Heart right ventricle (tissue), 16 donors: ENCODE measurements around the gene RRAD. TPM values are rescaled to one million over a fixed set of nuclear protein-coding genes. Genes with fewer than 3 reads are reported as not detected.
A peak's percentile ranks its signal among the peaks of the same experiment; 100 is the strongest.

Experiments
- ATAC-seq, 8 donors: fragments of 200-7000 bp; cut with Tn5 transposase; one replicate each; pipeline ENCODE4 v1.9.1; 2020; ENCODE audit warnings: mild to moderate bottlenecking in 8 of 8, moderate library complexity in 8 of 8, moderate number of reproducible peaks in 1 of 8
- DNase-seq, 2 donors: peaks; one replicate each; pipeline ENCODE4 v3.0.0-alpha.2; 2020
- H3K27ac ChIP-seq, 10 donors: fragments of 200-600 bp; sonication (generic) in 2 of 10; one replicate each; pipeline versions ENCODE4 v1.5.0 to v1.8.0; 2020 to 2022; ENCODE audit warnings: mild to moderate bottlenecking in 3 of 10
- H3K27me3 ChIP-seq, 7 donors: fragments of 200-600 bp; one replicate each; pipeline ENCODE4 v1.8.0; 2021 to 2022; ENCODE audit warnings: mild to moderate bottlenecking in 2 of 7
- H3K36me3 ChIP-seq, 9 donors: fragments of 200-600 bp; sonication (generic) in 1 of 9; one replicate each; pipeline versions ENCODE4 v1.5.0 to v1.8.0; 2020 to 2022; ENCODE audit warnings: mild to moderate bottlenecking in 2 of 9
- H3K4me1 ChIP-seq, 9 donors: fragments of 200-600 bp; sonication (generic) in 1 of 9; one replicate each; pipeline versions ENCODE4 v1.5.0 to v1.8.0; 2020 to 2022; ENCODE audit warnings: mild to moderate bottlenecking in 4 of 9
- H3K4me3 ChIP-seq, 10 donors: fragments of 200-600 bp; sonication (generic) in 2 of 10; one replicate each; pipeline versions ENCODE4 v1.5.0 to v1.8.0; 2020 to 2022; ENCODE audit warnings: mild to moderate bottlenecking in 7 of 10, moderate library complexity in 2 of 10
- H3K9me3 ChIP-seq, 11 donors: fragments of 200-600 bp in 10 of 11; sonication (generic) in 2 of 11; one replicate each; pipeline versions ENCODE4 v1.5.0 to v1.8.0; 2013 to 2022; ENCODE audit warnings: mild to moderate bottlenecking in 2 of 11, control low read depth in 1 of 11, moderate library complexity in 1 of 11
- CTCF ChIP-seq, 9 donors: fragments of 200-600 bp; sonication (generic) in 2 of 9; IDR thresholded peaks; one replicate each; pipeline versions ENCODE4 v1.5.0 to v1.8.0; 2021 to 2022; ENCODE audit warnings: antibody characterized with exemption in 9 of 9, mild to moderate bottlenecking in 5 of 9, moderate library complexity in 1 of 9
- WGBS, 2 donors: extraction: QIAGEN DNeasy Blood & Tissue Kit; methylation state at CpG; one replicate each; pipeline ENCODE4 v1.1.7; 2013; ENCODE audit warnings: inconsistent platforms in 1 of 2; 5-methylcytosine and 5-hydroxymethylcytosine counted together
- intact Hi-C, 10 donors: fragments of 100-400 bp; cut with DNase I; formaldehyde crosslinking; loops; one replicate each; pipeline versions ENCODE4 v1.11.1 to v1.14.2; 2022
- polyA plus RNA-seq, 2 donors: library from polyadenylated mRNA; stranded (reverse); fragments of 200-250 nt; gene quantifications; one replicate each; pipeline ENCODE4 v1.2.3, GENCODE V29; 2013
- total RNA-seq, 10 donors: library from RNA; stranded (reverse); fragmentation: NEBNext Ultra II Directional in 3 of 10; extraction: Animal tissue kit (Norgen Biotek cat#: 25700) in 3 of 10; gene quantifications; one replicate each; pipeline versions ENCODE4 v1.2.1 to v1.2.4, GENCODE V29; 2021 to 2023
- donor health status: Arrhythmogenic right ventricular cardiomyopathy.
- donor health status: ischemic (EF 13 %, LVEDD 7.1; RV severe dilation, severe dysfunction).
- donor health status: healthy with polysubstance abuse.
- donor health status: DM: no; HTN: yes; CAD: no.
- donor health status: DM: no; HTN: no; CAD: no.
- donor health status: ischemic (EF 25% LVEDD 6.9; RV normal size, moderate dysfunction).
- donor health status: ischemic (EF 25% LVEDD 5.7; RV mildly dilated, moderate dysfunction).
- donor health status: healthy.
- donor health status: DM: yes; HTN: yes; CAD: no.
- donor health status: Ischemic cardiomyopathy.
- donor health status: ischemic (EF 35%, LVEDD 5.7; RV mildly dilated, moderate dysfunction).
- donor health status: nonischemic (EF 11% LVEDD 7.7; RV severe dilation, severe dysfunction).
- donor health status: DM: yes; HTN: yes; CAD: no.
- donor health status: PGD.
- donor health status: ischemic (EF 29% LVEDD 5.4; RV normal size, mild dysfunction).
- donor health status: nonischemic (EF 23%, LVEDD 6.1; RV moderate dilation, normal function).

The RRAD gene
- total and polyA plus RNA-seq, 12 donors, result 48.4 to 1,227 (median 122) TPM

GRCh38 chr16:66950437-66950836 lies 25.1 kb upstream of the RRAD start:
- no peak for ATAC-seq
- intact Hi-C loops, result loop anchor here in 2 of 10 donors (10.0 kb wide), 2 partner anchors 56 to 234 kb away; partner anchors contain the start of gene MATCAP1 (in 1 of the 2)

GRCh38 chr16:66949472-66949871 lies 24.1 kb upstream of the RRAD start:
- intact Hi-C loops, result loop anchor here in 2 of 10 donors (5.0 kb wide), 1 partner anchor 52 kb away; no protein-coding TSS in a partner anchor
- 66 to 74% methylated on average over 6 of the region's 6 CpGs for WGBS, 2 donors
- peaks cover 0 to 6% (median 0%) of the 10 kb centered on the region in 11 donors for H3K9me3 ChIP-seq
- ATAC-seq (no peak), DNase-seq (no peak)
- H3K27me3 ChIP-seq, result peaks cover 0 to 58% (median 17%) of the 10 kb centered on the region in 7 donors
- H3K4me3 ChIP-seq, result no peak overlapping the region
- no peaks in the 10 kb centered on the region for H3K36me3 ChIP-seq
- H3K4me1 ChIP-seq, result peaks cover 0 to 26% (median 16%) of the 10 kb centered on the region in 9 donors
- no peak for TF ChIP-seq CTCF (IDR thresholded peaks at IDR 0.05)
- H3K27ac ChIP-seq, result no peak overlapping the region

More at GRCh38 chr16:66950437-66950836, 25.1 kb upstream of the RRAD start:
- no peaks in the 10 kb centered on the region for H3K36me3 ChIP-seq
- WGBS, 2 donors, result 86 to 91% methylated on average over 2 of the region's 2 CpGs
- H3K4me1 ChIP-seq, result peaks cover 0 to 26% (median 16%) of the 10 kb centered on the region in 9 donors
- H3K27me3 ChIP-seq, result peaks cover 0 to 58% (median 17%) of the 10 kb centered on the region in 7 donors
- no peak overlapping the region for H3K27ac ChIP-seq
- peaks cover 0 to 6% (median 0%) of the 10 kb centered on the region in 11 donors for H3K9me3 ChIP-seq
- no peak for TF ChIP-seq CTCF (IDR thresholded peaks at IDR 0.05)
- no peak overlapping the region for H3K4me3 ChIP-seq
- no peak for DNase-seq

GRCh38 chr16:66948837-66949225 lies 23.5 kb upstream of the RRAD start:
- ATAC-seq (peak in 3 of 8 donors; percentile 2 to 4 (median 2)), DNase-seq (no peak)
- Histone ChIP-seq H3K27me3 (peaks cover 0 to 55% (median 17%) of the 10 kb centered on the region in 7 donors), H3K27ac (no peak overlapping the region), H3K4me3 (peak overlapping the region in 9 of 10 donors; percentile 35 to 74 (median 57)), H3K4me1 (peaks cover 0 to 26% (median 16%) of the 10 kb centered on the region in 9 donors), H3K9me3 (peaks cover 0 to 6% (median 0%) of the 10 kb centered on the region in 11 donors), H3K36me3 (peaks cover 0 to 5% (median 0%) of the 10 kb centered on the region in 9 donors)
- intact Hi-C loops, result loop anchor here in 2 of 10 donors (5.0 kb wide), 1 partner anchor 52 kb away; no protein-coding TSS in a partner anchor
- TF ChIP-seq CTCF (IDR thresholded peaks at IDR 0.05), result no peak
- WGBS, 2 donors, result 25 to 29% methylated on average over 21 of the region's 21 CpGs

- H3K27ac ChIP-seq, result peak overlapping the region in 1 of 10 donors; percentile 20
- peak; percentile 11 to 50 (median 26) for ATAC-seq
Measured at GRCh38 chr16:66948134-66948836, 22.9 kb upstream of the RRAD start.

More at GRCh38 chr16:66948134-66948836, 22.9 kb upstream of the RRAD start:
- DNase-seq, result no peak
- peaks cover 0 to 10% (median 0%) of the 10 kb centered on the region in 9 donors for H3K36me3 ChIP-seq
- H3K4me1 ChIP-seq, result peaks cover 0 to 26% (median 16%) of the 10 kb centered on the region in 9 donors
- intact Hi-C loops, result loop anchor here in 2 of 10 donors (5.0 kb wide), 1 partner anchor 51 kb away; no protein-coding TSS in a partner anchor
- no peak for TF ChIP-seq CTCF (IDR thresholded peaks at IDR 0.05)
- peaks cover 0 to 50% (median 15%) of the 10 kb centered on the region in 7 donors for H3K27me3 ChIP-seq
- H3K9me3 ChIP-seq, result peaks cover 0 to 6% (median 0%) of the 10 kb centered on the region in 11 donors
- WGBS, 2 donors, result 2 to 5% methylated on average over 44 of the region's 44 CpGs
- H3K4me3 ChIP-seq, result peak overlapping the region; percentile 16 to 74 (median 56)
